HepG2 (cell line): Measurements from ENCODE around the gene PXMP4. TPM values are rescaled to one million over a fixed set of nuclear protein-coding genes. Genes with fewer than 3 reads are reported as not detected.

Experiments used
- ARID2 ChIP-seq: sonication (generic); formaldehyde crosslinking; IDR thresholded peaks from 2 replicates; pipeline ENCODE4 v1.8.1; 2022; ENCODE audit warnings: mild to moderate bottlenecking, missing genetic modification reagents, borderline replicate concordance
- BHLHE40 ChIP-seq: IDR thresholded peaks from 2 replicates; pipeline ENCODE4 v1.6.1; 2011; ENCODE audit warnings: low read length, improper control_type of control experiment
- CEBPZ ChIP-seq: IDR thresholded peaks from 2 replicates; pipeline ENCODE4 v1.6.1; 2012; ENCODE audit warnings: low read length, improper control_type of control experiment
- GLMP ChIP-seq: sonication (generic); formaldehyde crosslinking; IDR thresholded peaks from 2 replicates; pipeline ENCODE4 v1.9.0; 2021; ENCODE audit warnings: missing genetic modification reagents, mild to moderate bottlenecking, borderline replicate concordance
- MAF1 ChIP-seq: sonication (generic); formaldehyde crosslinking; IDR thresholded peaks from 2 replicates; pipeline ENCODE4 v1.5.0; 2020; ENCODE audit warnings: missing genetic modification reagents, borderline replicate concordance
- MTERF4 ChIP-seq: sonication (generic); formaldehyde crosslinking; IDR thresholded peaks from 2 replicates; pipeline ENCODE4 v1.8.0; 2023; ENCODE audit warnings: mild to moderate bottlenecking, missing genetic modification reagents
- NPAS2 ChIP-seq: sonication (generic); formaldehyde crosslinking; IDR thresholded peaks from 2 replicates; pipeline ENCODE4 v1.8.0; 2022; ENCODE audit warnings: mild to moderate bottlenecking, missing genetic modification reagents, borderline replicate concordance
- SIN3B ChIP-seq: fragments of 150-350 bp; IDR thresholded peaks from 2 replicates; pipeline ENCODE4 v1.6.1; 2014; ENCODE audit warnings: low read length
- SIX4 ChIP-seq: sonication (generic); formaldehyde crosslinking; IDR thresholded peaks from 2 replicates; pipeline ENCODE4 v1.4.0; 2020; ENCODE audit warnings: missing genetic modification reagents
- TFAP4 ChIP-seq: sonication (generic); IDR thresholded peaks from 2 replicates; pipeline ENCODE4 v1.6.1; 2016; ENCODE audit warnings: low read depth, borderline replicate concordance
- ZBTB7A ChIP-seq: sonication (generic); formaldehyde crosslinking; IDR thresholded peaks from 2 replicates; pipeline ENCODE4 v1.8.0; 2022; ENCODE audit warnings: mild to moderate bottlenecking, missing genetic modification reagents
- ZFYVE20 ChIP-seq: sonication (generic); formaldehyde crosslinking; IDR thresholded peaks from 2 replicates; pipeline ENCODE4 v1.8.0; 2023; ENCODE audit warnings: low read depth, mild to moderate bottlenecking, moderate library complexity, missing genetic modification reagents, borderline replicate concordance
- ZNF570 ChIP-seq: sonication (generic); formaldehyde crosslinking; IDR thresholded peaks from 2 replicates; pipeline ENCODE4 v1.4.0; 2020; ENCODE audit warnings: mild to moderate bottlenecking, missing genetic modification reagents, borderline replicate concordance
- ZNF746 ChIP-seq: sonication (generic); formaldehyde crosslinking; IDR thresholded peaks from 2 replicates; pipeline ENCODE4 v1.8.0; 2022; ENCODE audit warnings: mild to moderate bottlenecking, missing genetic modification reagents
- polyA plus RNA-seq, 8 experiments: library from polyadenylated mRNA; depleted of rRNA in 3 of 8; stranded (reverse) in 7 of 8; unstranded in 1 of 8; fragments of >200 nt; fragmentation: Illumina TruSeq in 4 of 8; extraction: Trizol in 4 of 8; gene quantifications; 2 replicates each; pipeline versions ENCODE4 v1.2.1 to v1.2.3, GENCODE V29; 2011 to 2016; ENCODE audit warnings: low read depth in 4 of 8, missing spikeins in 1 of 8, mixed read lengths in 1 of 8; ENCODE audit not compliant: insufficient read depth in 1 of 8
- total RNA-seq, 5 experiments: library from RNA; depleted of rRNA; stranded (reverse); fragments of >200 nt; fragmentation: Illumina TruSeq; extraction: Trizol; gene quantifications; 2 replicates each; pipeline ENCODE4 v1.2.3, GENCODE V29; 2016; ENCODE audit warnings: low read depth in 1 of 5

The PXMP4 gene
- total and polyA plus RNA-seq, 2 of the 13 experiments (the other 11 are each of a cell fraction or from before 2014, with no cell fraction given): not detected

GRCh38 chr20:33728463-33728862 is 8.4 kb upstream of the PXMP4 start (continued):
- TF ChIP-seq ZNF746 (no peak), ARID2 (no peak), TFAP4 (no peak), ZBTB7A (CRISPR knock-in tag) (no peak), NPAS2 (CRISPR knock-in tag) (no peak), MTERF4 (CRISPR knock-in tag) (no peak), SIN3B (no peak), ZFYVE20 (CRISPR knock-in tag) (no peak), BHLHE40 (no peak), CEBPZ (no peak), MAF1 (CRISPR knock-in tag) (no peak), GLMP (CRISPR knock-in tag) (no peak), SIX4 (CRISPR knock-in tag) (no peak), ZNF570 (CRISPR knock-in tag) (no peak)
